ENCODE data around the gene TGM2.

TGM2 gene

GRCh38 chr20:38199501-38200390 lies 34.7 kb upstream of the TGM2 start:
- DNase-seq (ENCODE audit: low read depth in 1 of 2, low spot score in 1 of 2), result no peak

- DNase-seq (ENCODE audit: low read depth in 1 of 2, low spot score in 1 of 2), result no peak
Observed at GRCh38 chr20:38198238-38198861, 33.3 kb upstream of the TGM2 start.

GRCh38 chr20:38197619-38198018 lies 32.5 kb upstream of the TGM2 start:
- no peak for DNase-seq (ENCODE audit: low read depth in 1 of 2, low spot score in 1 of 2)

GRCh38 chr20:38197217-38197616 lies 32.1 kb upstream of the TGM2 start:
- no peak for DNase-seq (ENCODE audit: low read depth in 1 of 2, low spot score in 1 of 2)

GRCh38 chr20:38196592-38196991 lies 31.5 kb upstream of the TGM2 start:
- no peak for DNase-seq (ENCODE audit: low read depth in 1 of 2, low spot score in 1 of 2)

- DNase-seq (ENCODE audit: low read depth in 1 of 2, low spot score in 1 of 2), result no peak
Observed at GRCh38 chr20:38196076-38196475, 31.0 kb upstream of the TGM2 start.

GRCh38 chr20:38195521-38195920 lies 30.5 kb upstream of the TGM2 start:
- DNase-seq (ENCODE audit: low read depth in 1 of 2, low spot score in 1 of 2), result no peak

GRCh38 chr20:38194971-38195504 lies 30.0 kb upstream of the TGM2 start:
- DNase-seq (ENCODE audit: low read depth in 1 of 2, low spot score in 1 of 2), result no peak

GRCh38 chr20:38193586-38194105 lies 28.6 kb upstream of the TGM2 start:
- no peak for DNase-seq (ENCODE audit: low read depth in 1 of 2, low spot score in 1 of 2)

GRCh38 chr20:38192323-38192885 lies 27.3 kb upstream of the TGM2 start:
- DNase-seq (ENCODE audit: low read depth in 1 of 2, low spot score in 1 of 2), result no peak

- no peak for DNase-seq (ENCODE audit: low read depth in 1 of 2, low spot score in 1 of 2)
Observed at GRCh38 chr20:38191654-38192053, 26.6 kb upstream of the TGM2 start.

GRCh38 chr20:38190936-38191371 lies 25.9 kb upstream of the TGM2 start:
- no peak for DNase-seq (ENCODE audit: low read depth in 1 of 2, low spot score in 1 of 2)

- no peak for DNase-seq (ENCODE audit: low read depth in 1 of 2, low spot score in 1 of 2)
Observed at GRCh38 chr20:38190166-38190565, 25.1 kb upstream of the TGM2 start.

- no peak for DNase-seq (ENCODE audit: low read depth in 1 of 2, low spot score in 1 of 2)
Observed at GRCh38 chr20:38187517-38187916, 22.4 kb upstream of the TGM2 start.

GRCh38 chr20:38186788-38187221 lies 21.7 kb upstream of the TGM2 start:
- DNase-seq (ENCODE audit: low read depth in 1 of 2, low spot score in 1 of 2), result no peak

- DNase-seq (ENCODE audit: low read depth in 1 of 2, low spot score in 1 of 2), result no peak
Observed at GRCh38 chr20:38184101-38184500, 19.0 kb upstream of the TGM2 start.

- DNase-seq (ENCODE audit: low read depth in 1 of 2, low spot score in 1 of 2), result no peak
Observed at GRCh38 chr20:38181971-38182370, 16.9 kb upstream of the TGM2 start.

GRCh38 chr20:38181207-38181801 lies 16.2 kb upstream of the TGM2 start:
- no peak for DNase-seq (ENCODE audit: low read depth in 1 of 2, low spot score in 1 of 2)

- DNase-seq (ENCODE audit: low read depth in 1 of 2, low spot score in 1 of 2), result no peak
Observed at GRCh38 chr20:38180781-38181180, 15.7 kb upstream of the TGM2 start.

- DNase-seq (ENCODE audit: low read depth in 1 of 2, low spot score in 1 of 2), result no peak
Observed at GRCh38 chr20:38179846-38180245, 14.8 kb upstream of the TGM2 start.

GRCh38 chr20:38178581-38178980 lies 13.5 kb upstream of the TGM2 start:
- DNase-seq (ENCODE audit: low read depth in 1 of 2, low spot score in 1 of 2), result no peak
